GM12865 (cell line): ENCODE results near the gene BTF3.

Source experiments
- DNase-seq: peaks from one replicate; pipeline ENCODE4 v3.0.0; 2010; ENCODE audit warnings: low read depth
- H3K4me3 ChIP-seq: 2 replicates; pipeline ENCODE4 v1.5.1; 2011; ENCODE audit warnings: mild to moderate bottlenecking, low read depth, low read length, control low read depth
- CTCF ChIP-seq: IDR thresholded peaks from 2 replicates; pipeline ENCODE4 v1.5.1; 2011; ENCODE audit warnings: low read length, control low read depth, low read depth, inconsistent platforms; ENCODE audit not compliant: insufficient read depth; ENCODE audit errors: missing control alignments

The BTF3 gene

GRCh38 chr5:73534011-73534644 is 35.9 kb downstream of the BTF3 start:
- TF ChIP-seq CTCF: no peak
- no peak overlapping the region for H3K4me3 ChIP-seq
- DNase-seq: no peak

DNA sequence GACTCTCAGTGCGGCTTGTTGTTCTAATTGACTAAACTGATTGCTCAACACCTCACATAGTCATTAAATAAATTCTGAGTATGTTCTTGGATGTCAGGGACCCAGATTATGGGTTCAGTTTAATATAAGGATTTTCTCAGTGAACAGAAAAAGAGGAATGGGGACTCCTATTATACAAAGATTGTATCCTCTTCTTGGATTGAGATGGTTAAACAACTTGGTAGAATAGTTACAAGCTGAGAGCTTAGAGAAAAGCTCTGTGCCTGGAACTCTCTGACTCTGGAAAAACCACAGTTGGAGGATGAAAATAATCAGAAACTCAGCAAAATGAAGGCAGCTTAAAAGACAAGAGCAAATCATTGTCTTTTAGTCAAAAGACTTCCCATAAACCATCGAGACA is 36.7 kb downstream of the BTF3 start:
- H3K4me3 ChIP-seq: no peak overlapping the region
- no peak for TF ChIP-seq CTCF
- no peak for DNase-seq

GRCh38 chr5:73539730-73540129 is 41.5 kb downstream of the BTF3 start:
- DNase-seq: no peak
- TF ChIP-seq CTCF: no peak
- H3K4me3 ChIP-seq: no peak overlapping the region

DNA sequence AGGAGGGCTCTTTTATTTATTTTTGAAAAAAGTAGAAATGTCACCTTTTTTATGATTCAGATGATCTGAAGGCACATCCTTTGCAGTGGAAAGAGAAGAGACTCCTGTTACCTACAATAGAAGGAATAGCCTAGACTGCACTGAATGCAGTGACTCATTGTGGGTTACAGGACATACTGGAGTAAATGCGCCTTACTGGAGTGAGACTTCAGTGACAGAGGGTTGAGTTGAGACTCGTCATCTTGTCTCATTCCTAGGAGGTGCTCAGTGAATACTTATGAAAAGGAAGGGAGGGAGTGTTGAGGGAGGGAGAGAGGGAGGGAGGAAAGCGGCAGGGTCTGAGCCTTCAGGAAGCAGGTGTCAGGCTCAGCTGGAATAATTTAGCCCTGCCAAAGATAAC is 42.0 kb downstream of the BTF3 start:
- DNase-seq: no peak
- H3K4me3 ChIP-seq: no peak overlapping the region
- no peak for TF ChIP-seq CTCF

GRCh38 chr5:73542020-73542419 is 43.8 kb downstream of the BTF3 start:
- DNase-seq: no peak
- no peak for TF ChIP-seq CTCF
- H3K4me3 ChIP-seq: no peak overlapping the region

DNA sequence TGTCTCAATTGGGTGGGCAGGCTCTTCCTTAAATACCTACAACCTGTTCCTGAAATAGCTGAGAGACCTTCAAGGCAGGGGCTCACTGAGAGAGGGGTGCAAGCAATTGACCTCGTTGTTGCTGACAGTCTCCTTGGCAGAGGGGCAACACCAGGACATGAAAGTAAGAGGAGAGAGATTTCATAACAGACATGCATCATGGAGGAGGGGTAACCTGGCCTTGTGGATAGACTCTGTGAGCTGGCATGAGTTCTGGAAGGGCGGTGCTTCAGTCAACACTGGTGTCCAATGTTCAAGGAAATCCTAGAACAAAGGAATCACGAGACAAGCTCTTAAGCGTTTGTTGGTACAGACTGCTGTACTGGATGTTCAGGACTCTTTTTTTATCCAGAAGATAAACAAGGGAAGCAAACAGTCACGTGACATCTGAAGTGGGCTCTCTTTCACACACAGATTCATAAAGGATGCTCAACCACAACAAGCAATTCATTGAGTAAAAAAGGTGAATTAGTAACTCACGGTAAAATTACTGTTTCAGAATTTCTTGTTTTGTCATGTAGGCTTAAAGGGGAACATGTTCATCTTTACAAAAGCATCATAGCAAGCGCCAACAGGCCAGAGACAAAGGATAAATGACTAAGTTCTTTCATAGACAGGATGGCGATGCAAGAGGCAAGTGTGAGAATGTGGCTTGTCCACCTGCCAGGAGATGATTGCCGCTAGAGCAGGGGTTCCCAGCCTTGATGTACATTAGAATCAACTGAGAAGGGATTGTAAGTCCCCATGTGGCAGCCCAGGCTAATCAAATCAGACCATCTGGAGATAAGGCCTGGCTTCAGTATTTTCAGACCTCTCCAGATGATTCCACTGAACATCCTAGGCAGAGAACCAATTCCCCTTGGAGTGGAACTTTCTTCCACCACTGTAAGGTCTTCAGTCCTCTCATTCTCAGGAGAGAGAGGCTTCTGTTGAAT is 46.5 kb downstream of the BTF3 start:
- DNase-seq: no peak
- no peak for TF ChIP-seq CTCF
- H3K4me3 ChIP-seq: no peak overlapping the region
